Muscle of back (tissue), 13 donors: ENCODE data around the gene EIF4EBP3. TPM values are rescaled to one million over a fixed set of nuclear protein-coding genes. Genes with fewer than 3 reads are reported as not detected.
A peak's percentile ranks its signal among the peaks of the same experiment; 100 is the strongest.

Source experiments
- DNase-seq, 3 donors: peaks; one replicate each; pipeline versions ENCODE4 v3.0.0 to v3.0.0-alpha.2; 2013
- long read RNA-seq, 9 donors: transcript quantifications; one replicate each; lab custom pipeline, GENCODE V29; 2026
- polyA plus RNA-seq, 10 donors: library from polyadenylated mRNA; unstranded; fragments of 120-200 nt; gene quantifications; one replicate each; pipeline ENCODE4 v1.2.1, GENCODE V29; 2013; ENCODE audit not compliant: insufficient read length in 10 of 10

Gene EIF4EBP3
- polyA plus RNA-seq: 10 to 100 TPM in 2 of 10 donors, 1 to 10 TPM in 8; 6.2 to 13.0 (median 8.0) TPM
- long read RNA-seq, donor 1, partial matches to known transcripts: 0 of 1 reads
- long read RNA-seq, donor 1, other reads (novel, unspliced or antisense): 0 of 1 reads
- long read RNA-seq, donor 2, partial matches to known transcripts: 0 of 3 reads
- long read RNA-seq, donor 2, other reads (novel, unspliced or antisense): 0 of 3 reads
- long read RNA-seq, donor 3: 0 reads
- long read RNA-seq, donor 4, partial matches to known transcripts: 0 of 3 reads
- long read RNA-seq, donor 4, other reads (novel, unspliced or antisense): 0 of 3 reads
- long read RNA-seq, donor 5, transcript EIF4EBP3-201 (3 exons, 691 nt): major isoform, 7 of 7 reads
- long read RNA-seq, donor 5, partial matches to known transcripts: 0 of 7 reads
- long read RNA-seq, donor 5, other reads (novel, unspliced or antisense): 0 of 7 reads
- long read RNA-seq, donor 6, partial matches to known transcripts: 0 of 2 reads
- long read RNA-seq, donor 6, other reads (novel, unspliced or antisense): 0 of 2 reads
- long read RNA-seq, donor 7, partial matches to known transcripts: 0 of 3 reads
- long read RNA-seq, donor 7, other reads (novel, unspliced or antisense): 0 of 3 reads
- long read RNA-seq, donor 8, partial matches to known transcripts: 0 of 3 reads
- long read RNA-seq, donor 8, other reads (novel, unspliced or antisense): 0 of 3 reads
- long read RNA-seq, donor 9, partial matches to known transcripts: 0 of 2 reads
- long read RNA-seq, donor 9, other reads (novel, unspliced or antisense): 0 of 2 reads

DNA sequence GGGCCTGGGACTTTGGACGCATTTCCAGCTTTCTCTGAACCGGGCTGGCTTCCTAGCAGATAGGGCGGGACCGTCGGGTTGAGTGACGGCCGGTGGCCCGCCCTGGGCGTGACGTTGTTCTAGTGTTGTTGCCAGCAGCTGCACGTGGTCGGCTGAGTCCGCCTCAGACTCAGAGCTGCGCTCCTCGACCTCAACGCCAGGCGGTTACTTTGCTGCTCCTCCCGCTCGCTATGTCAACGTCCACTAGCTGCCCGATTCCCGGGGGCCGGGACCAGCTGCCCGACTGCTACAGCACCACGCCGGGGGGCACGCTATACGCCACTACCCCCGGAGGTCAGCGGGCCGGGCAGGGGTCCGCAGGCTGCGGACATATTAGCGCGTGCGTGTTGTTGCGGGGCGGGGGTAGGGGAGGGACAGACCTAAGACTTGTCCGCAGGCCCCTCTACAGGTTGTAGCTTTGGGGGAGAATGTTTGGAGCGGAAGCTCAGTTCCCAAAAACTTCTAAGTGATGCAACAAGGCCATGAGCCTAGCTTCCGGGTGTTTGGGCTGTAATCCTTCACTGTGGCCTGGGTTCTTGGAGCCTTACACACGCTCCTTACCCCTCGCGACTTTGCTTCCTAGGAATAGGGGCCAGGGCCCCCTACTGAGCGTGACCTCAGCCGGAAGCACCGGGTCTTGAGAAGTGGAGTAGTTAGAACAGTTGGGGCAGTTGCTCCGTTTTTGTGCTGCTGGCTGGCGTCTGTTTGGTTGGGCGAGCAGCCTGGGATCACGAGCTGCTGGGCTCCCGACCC is at the start of gene EIF4EBP3:
Gene EIF4EBP3 (plus strand): TSS at position 155 of the 792 bp plus-strand sequence. CDS start 76 bp downstream, at position 231.
- peak; percentile 93 to 99 (median 98) for DNase-seq

DNA sequence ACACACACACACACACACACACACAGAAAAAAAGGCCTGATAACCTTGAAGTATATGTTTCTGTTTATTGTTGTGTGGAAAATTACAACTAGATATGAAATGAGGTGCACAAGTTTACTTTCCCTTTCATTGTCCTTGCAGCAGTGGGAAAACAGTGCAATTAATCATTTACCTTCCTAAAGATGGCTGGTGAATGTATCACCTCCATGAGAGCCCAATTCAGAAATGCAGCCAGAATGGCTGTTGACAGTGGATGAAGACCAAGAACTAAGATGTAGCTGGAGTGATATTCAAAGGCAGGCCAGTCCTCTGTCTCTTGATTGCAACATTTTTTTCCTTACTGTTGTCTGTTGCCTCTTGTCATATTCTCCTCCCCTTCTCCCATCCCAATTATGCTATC is 49.6 kb upstream of the EIF4EBP3 start:
- no peak for DNase-seq

DNA sequence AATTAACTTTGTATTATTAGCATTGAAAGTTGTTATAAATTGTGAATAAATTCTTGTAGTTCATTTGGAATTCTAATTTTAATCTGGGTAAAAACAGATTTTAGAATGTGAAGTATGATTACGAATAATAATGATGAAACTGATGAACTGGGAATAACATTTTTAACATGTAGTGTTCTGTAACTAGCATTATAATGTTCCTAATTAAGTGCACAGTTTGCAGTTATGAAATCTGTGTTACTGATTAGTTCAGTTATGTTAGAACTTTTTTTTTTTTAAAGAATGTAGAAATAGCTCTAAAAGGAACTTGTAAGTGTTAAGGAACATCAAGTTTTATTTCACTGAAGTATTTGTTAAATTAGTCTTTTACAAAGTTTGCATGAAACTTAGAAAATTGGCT is 48.9 kb upstream of the EIF4EBP3 start:
- no peak for DNase-seq

DNA sequence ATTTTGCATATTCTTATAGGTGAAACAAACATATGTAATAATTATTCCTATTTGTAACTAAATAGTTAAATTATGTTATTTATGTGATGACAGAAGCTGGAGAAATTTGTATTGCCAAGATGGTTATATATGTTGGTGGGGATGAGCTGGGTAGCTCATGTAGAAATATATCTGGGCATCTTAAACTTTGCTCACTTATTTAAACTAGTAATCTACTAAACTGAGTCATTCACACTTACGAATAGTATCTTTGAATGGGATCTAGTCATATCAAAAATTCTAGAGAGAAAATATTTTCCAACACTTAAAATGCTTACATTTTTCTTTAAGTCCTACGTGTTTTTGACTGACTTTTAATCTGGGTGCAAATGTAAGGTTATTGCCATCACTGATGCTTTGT is 44.6 kb upstream of the EIF4EBP3 start:
- no peak for DNase-seq

DNA sequence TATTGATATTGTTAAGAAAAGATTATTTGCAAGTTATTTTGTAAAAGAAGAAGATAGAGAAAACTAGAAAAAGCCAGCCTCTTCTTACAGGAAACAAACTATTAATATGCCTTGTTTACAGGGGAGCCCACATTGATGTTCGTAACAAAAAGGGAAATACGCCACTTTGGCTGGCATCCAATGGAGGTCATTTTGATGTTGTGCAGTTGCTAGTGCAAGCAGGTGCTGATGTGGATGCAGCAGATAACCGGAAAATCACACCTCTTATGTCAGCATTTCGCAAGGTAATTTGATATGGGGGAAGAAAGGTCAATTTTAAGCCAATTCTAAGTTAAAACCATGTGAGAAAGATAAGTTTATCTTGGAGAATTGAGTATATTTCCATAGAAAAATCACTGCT is 37.6 kb upstream of the EIF4EBP3 start:
- peak in 1 of 3 donors; percentile 2 for DNase-seq

GRCh38 chr5:140513124-140513523 is 34.3 kb upstream of the EIF4EBP3 start:
- no peak for DNase-seq

- DNase-seq: no peak
Observed at GRCh38 chr5:140524003-140524402, 23.5 kb upstream of the EIF4EBP3 start.

GRCh38 chr5:140540227-140540626 is 7.2 kb upstream of the EIF4EBP3 start:
- DNase-seq: no peak

DNA sequence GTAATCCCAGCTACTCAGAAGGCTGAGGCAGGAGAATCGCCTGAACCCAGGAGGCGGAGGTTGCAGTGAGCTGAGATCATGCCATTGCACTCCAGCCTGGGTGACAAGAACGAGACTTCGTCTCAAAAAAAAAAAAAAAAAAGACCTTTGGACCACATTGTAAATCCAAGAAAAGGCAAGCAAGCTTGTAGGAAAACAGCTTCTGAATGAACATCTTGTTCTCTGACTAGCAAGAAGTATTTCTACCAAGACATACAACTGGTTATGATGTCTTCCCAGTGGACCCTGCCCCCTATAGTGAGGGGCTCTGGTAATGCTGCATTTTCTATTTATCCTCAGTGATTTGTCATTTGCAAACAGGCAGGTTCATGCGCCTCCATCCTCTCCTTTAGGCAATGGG is 4.5 kb upstream of the EIF4EBP3 start:
- no peak for DNase-seq

DNA sequence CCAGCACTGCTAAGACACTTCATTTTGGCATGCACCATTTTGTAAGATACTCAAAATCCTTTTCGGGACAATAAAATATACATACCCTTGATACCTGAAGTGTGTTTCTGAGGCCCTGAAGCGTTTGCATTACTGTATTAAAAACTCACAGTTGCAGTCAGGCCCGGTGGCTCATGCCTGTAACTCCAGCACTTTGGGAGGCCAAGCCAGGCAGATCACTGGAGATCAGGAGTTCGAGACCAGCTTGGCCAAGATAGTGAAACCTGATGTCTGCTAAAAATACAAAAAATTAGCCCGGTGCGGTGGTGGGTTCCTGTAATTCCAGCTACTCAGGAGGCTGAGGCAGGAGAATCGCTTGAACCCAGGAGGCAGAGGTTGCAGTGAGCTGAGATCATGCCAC is 2.5 kb upstream of the EIF4EBP3 start:
- DNase-seq: no peak

GRCh38 chr5:140545606-140546005 is 1.9 kb upstream of the EIF4EBP3 start:
- no peak for DNase-seq

GRCh38 chr5:140546851-140547507 is 483 bp upstream of the EIF4EBP3 start:
- DNase-seq: no peak

DNA sequence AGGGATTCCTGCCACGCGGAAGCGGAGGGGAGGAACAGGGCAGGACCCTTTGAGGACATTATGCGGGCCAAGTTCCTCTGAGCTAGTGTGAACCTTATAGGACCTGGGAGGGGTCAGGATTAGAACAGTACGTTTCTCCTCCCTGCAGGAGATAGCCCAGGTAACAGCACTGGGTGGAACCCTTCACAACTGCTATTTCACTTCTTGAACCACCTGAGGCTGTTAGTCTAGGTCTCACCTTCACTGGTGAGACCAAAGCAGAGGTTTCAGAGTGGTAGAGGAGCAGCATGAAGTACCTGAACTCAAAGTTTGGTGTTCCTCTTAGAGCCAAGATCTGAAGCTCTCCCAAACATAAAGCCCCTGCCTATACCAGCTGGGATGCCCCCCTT is 832 bp downstream of the EIF4EBP3 start:
- no peak for DNase-seq

DNA sequence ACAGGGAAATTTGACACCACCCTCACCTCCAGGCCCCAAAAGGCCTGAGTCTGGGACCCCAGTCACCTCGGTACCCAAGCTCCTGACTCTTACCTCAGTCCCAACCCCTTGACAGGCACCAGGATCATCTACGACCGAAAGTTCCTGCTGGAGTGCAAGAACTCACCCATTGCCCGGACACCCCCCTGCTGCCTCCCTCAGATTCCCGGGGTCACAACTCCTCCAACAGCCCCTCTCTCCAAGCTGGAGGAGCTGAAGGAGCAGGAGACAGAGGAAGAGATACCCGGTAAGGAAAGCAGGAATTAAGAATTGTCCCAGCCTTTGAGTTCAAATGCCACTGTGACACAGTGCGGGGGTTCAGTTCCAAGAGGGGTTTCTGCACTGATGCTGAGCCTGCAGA is 1.3 kb downstream of the EIF4EBP3 start:
- no peak for DNase-seq

DNA sequence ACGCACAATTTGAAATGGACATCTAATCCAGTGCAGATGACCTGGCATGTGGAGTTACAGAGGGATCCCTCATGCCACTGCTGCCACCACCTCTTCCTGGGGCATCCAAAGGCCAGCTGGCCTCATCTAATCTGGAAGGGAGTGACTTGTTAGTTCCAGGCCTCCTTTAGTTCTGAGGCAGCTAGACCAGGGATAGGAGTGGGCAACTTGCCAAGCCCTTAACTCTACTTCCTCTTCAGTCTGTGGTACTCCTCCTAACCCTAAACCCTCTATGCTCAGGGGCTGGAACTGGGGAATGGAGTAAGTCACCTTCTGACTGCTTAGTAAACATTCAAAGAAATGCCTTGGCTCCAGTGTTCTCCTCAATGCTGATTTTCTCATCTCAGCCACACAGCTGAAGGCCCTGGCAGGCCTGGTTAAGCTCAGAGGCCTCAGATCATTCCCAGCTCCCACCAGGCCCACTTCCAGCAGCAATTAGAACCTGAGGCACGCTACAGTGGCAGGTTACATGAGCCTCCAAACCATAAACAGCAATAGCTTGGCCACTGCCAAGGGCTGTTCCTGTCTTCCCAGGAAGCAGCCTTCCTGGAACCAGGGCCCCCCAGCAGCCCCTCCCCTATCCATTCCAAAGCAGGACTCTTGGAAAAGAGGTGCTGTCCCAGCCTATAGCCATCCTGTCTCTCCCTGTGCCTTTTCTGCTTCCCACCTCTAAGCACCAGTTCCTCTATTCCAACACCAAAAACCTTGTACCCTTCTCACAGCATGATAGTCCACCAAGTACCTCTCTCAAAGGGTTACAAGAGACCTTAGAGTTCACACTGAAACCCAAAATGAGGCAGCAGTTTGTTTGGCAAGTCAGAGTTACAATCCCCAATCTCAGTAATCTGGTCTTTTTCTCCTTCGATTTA is 2.0 kb downstream of the EIF4EBP3 start:
- DNase-seq: peak; percentile 15 to 62 (median 39)

DNA sequence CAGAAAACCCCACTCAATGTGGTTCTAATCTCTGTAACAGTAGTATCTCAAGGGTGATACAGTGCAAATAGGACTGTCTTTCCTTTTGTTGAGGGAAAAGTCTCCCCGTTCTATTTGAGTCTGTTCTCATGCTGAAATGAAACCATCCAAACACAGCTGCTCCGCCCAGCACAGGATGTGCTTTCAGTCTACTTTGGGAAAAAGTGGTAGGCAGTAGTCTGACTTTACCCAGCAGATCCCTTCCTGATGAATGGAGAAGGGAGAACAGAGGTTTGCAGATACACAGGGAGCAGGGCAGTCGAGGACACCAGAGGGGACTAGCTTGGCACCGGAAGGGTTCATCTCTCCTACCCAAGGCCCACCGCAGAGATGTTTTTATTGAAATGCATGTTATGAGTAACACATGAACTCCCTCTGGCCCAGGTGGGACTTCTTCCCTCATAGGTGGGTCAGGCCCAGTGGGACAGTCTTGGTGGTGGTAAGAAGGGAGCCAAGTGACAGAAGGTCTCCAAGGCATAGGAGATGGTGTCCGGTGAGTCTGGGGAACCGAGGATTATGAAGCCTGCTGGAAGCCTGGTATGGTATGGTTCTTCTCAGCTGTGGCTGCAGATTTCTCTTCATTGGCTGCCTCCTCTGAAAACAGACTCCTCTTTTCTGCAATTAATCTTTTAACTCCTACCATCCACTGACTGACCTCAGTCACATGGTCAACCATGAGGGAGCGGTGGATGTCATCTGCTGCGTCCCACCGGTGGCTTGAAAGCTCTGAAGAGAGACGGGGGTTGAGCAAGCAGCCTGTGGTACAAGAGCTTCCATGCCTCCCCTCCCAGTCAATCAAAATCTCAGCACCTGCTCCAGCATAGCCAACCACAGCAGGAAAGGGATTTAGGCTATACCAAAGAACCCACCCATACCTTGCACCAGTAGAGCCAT is 3.0 kb downstream of the EIF4EBP3 start:
- no peak for DNase-seq

DNA sequence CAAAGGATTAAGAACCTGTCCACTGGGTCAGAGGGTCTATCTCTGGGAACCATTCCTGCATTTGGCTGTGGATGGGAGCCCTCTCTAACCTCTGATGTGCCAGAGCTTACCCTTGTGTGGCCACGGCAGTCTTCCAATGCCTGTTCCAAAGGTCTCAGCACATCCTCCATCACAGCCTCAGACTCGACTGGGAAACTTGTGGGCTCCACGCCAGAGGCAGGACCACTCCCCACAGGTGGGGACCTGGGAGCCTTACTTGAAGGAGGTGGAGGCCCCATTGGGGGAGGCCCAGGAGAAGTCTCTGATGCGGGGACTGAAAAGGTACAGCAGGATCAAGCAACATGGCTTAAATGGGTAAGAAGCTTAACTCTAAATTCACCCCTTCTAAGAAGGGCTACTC is 4.4 kb downstream of the EIF4EBP3 start:
- DNase-seq: no peak

GRCh38 chr5:140553657-140554056 is 6.2 kb downstream of the EIF4EBP3 start:
- DNase-seq: no peak

DNA sequence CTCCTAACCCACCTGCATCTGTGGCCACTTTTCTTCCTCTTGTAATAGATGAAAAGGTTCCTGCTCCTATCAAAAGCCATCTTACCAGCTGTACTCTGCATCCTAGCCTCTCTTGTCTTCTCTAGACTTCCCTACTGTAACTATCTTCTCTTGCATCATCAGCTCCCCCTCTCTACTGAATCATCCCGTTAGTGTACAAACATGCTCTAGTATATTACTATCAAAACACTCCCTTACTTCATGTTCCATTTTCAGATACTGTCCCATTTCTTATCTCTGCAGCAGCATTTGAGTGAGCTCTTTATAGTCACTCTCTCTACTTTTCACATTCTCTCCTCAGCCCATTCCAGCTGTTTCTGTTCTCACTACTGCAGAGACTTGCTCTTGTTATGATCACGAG is 7.0 kb downstream of the EIF4EBP3 start:
- DNase-seq: no peak
